Measurements from ENCODE around the gene GYPC.

The GYPC gene

DNA sequence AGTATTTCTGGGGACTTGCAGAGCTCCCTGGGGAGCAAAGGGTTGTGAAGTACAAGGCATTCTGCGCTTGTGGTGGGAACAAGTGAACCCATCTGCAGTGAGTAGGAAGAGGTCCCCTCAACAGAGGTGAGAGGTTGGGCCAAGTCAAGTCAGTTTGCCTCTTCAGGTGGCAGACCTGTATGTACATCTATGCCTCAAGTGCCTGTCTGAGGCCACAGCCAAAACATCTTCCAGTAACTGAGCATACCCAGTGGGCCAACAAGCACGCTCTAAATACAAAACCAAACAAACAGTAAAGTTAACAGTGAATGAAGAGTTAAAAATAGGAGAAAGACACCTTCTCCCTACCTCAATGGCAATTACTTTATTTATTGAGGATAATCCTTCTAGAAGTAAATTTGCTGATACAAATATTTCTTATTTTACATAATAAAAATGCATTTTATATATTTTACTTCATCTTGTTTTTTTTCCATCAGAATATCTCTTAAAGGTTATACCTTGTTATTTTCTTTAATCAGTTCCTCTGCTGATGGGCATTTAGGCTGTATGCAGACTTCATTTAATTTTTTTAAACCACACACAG, 2.5 kb downstream of the GYPC start:
- Histone ChIP-seq H3K9me3 (ENCODE audit: severe bottlenecking) (no peaks in the 10 kb centered on the region), H3K4me3 (ENCODE audit: severe bottlenecking) (no peak overlapping the region), H3K27ac (ENCODE audit: poor library complexity, severe bottlenecking) (no peak overlapping the region), H3K27me3 (ENCODE audit: insufficient read depth, poor library complexity, severe bottlenecking) (peaks cover 8% of the 10 kb centered on the region), H3K4me1 (ENCODE audit: insufficient read depth, poor library complexity, severe bottlenecking) (no peaks in the 10 kb centered on the region), H3K36me3 (ENCODE audit: low read depth) (no peaks in the 10 kb centered on the region)
- DNase-seq (ENCODE audit: low spot score) (no peak), ATAC-seq (ENCODE audit: low read depth) (no peak)
- TF ChIP-seq CTCF (IDR thresholded peaks at IDR 0.05; ENCODE audit: poor library complexity, severe bottlenecking) = no peak

GRCh38 chr2:126658905-126659561, 3.1 kb downstream of the GYPC start:
- ATAC-seq (ENCODE audit: low read depth) (no peak), DNase-seq (ENCODE audit: low spot score) (no peak)
- no peak overlapping the region for H3K4me3 ChIP-seq (ENCODE audit: severe bottlenecking)
- no peak for TF ChIP-seq CTCF (IDR thresholded peaks at IDR 0.05; ENCODE audit: poor library complexity, severe bottlenecking)
- H3K9me3 ChIP-seq (ENCODE audit: severe bottlenecking) = no peaks in the 10 kb centered on the region
- no peak overlapping the region for H3K27ac ChIP-seq (ENCODE audit: poor library complexity, severe bottlenecking)
- H3K4me1 ChIP-seq (ENCODE audit: insufficient read depth, poor library complexity, severe bottlenecking) = no peaks in the 10 kb centered on the region
- peaks cover 8% of the 10 kb centered on the region for H3K27me3 ChIP-seq (ENCODE audit: insufficient read depth, poor library complexity, severe bottlenecking)
- H3K36me3 ChIP-seq (ENCODE audit: low read depth) = no peaks in the 10 kb centered on the region

DNA sequence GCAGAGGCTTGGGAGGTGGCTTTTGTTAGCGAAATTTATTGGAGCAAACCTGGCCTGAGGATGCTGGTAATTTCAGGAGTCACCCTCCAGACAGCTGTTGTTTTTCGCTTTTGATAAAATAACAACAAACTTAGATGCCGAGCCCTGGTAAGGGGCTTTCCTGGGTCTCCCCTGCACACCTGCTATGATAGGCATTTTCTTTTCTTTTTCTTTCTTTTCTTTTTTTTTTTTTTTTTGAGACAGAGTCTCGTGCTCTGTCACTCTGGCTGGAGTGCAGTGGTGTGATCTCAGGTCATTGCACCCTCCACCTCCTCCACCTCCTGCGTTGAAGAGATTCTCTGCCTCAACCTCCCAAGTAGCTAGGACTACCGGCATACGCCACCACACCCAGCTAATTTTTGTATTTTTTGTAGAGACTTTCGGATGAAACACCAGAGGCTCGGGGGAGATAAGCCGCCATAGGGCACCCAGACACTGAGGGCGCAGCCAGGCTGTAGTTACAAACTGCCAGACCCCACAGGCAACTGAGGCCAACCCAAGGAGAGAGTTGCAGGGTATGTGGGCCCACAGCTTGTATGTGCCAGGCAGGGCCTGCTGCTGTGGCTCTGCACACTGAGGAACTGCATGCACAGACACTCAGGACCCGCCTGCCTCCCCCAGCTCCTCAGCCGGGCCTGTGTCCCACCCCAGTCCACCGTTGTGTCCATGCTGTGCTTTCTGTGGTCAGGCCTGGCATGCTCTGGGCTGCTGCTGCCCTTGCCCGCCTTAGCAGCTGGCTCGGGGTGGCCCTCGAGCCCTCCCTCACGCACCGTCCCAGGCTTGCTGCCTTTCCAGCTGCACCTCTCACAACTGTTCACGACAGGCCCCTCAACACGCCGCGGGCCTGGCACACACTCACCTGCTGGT, 3.9 kb downstream of the GYPC start:
- Histone ChIP-seq H3K9me3 (ENCODE audit: severe bottlenecking) (no peaks in the 10 kb centered on the region), H3K4me1 (ENCODE audit: insufficient read depth, poor library complexity, severe bottlenecking) (no peaks in the 10 kb centered on the region), H3K4me3 (ENCODE audit: severe bottlenecking) (no peak overlapping the region), H3K36me3 (ENCODE audit: low read depth) (no peaks in the 10 kb centered on the region), H3K27me3 (ENCODE audit: insufficient read depth, poor library complexity, severe bottlenecking) (peaks cover 8% of the 10 kb centered on the region), H3K27ac (ENCODE audit: poor library complexity, severe bottlenecking) (no peak overlapping the region)
- no peak for DNase-seq (ENCODE audit: low spot score)
- TF ChIP-seq CTCF (IDR thresholded peaks at IDR 0.05; ENCODE audit: poor library complexity, severe bottlenecking) = no peak
- ATAC-seq (ENCODE audit: low read depth) = no peak

DNA sequence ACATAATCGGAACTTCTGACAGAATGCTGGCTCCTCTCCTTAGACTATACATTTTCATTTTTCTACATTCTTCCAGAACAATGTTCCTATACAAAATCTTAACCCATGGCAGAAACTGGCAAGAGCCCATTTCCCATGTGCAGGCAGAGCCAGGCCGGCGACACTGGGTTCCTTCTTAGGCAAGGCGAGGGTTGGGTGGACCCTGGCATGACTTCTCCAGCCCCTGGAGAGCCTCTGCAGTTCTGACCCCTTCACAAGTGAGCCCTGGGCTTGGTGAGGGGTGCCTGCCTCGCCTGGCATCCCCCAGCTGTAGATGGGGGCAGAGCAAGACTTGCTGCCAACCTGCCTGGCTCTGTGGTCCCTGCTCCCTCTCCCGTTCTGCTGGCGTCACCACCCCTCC, 5.0 kb downstream of the GYPC start:
- DNase-seq (ENCODE audit: low spot score) (no peak), ATAC-seq (ENCODE audit: low read depth) (no peak)
- Histone ChIP-seq H3K9me3 (ENCODE audit: severe bottlenecking) (no peaks in the 10 kb centered on the region), H3K4me3 (ENCODE audit: severe bottlenecking) (no peak overlapping the region), H3K36me3 (ENCODE audit: low read depth) (no peaks in the 10 kb centered on the region), H3K4me1 (ENCODE audit: insufficient read depth, poor library complexity, severe bottlenecking) (no peaks in the 10 kb centered on the region), H3K27ac (ENCODE audit: poor library complexity, severe bottlenecking) (no peak overlapping the region), H3K27me3 (ENCODE audit: insufficient read depth, poor library complexity, severe bottlenecking) (peaks cover 8% of the 10 kb centered on the region)
- TF ChIP-seq CTCF (IDR thresholded peaks at IDR 0.05; ENCODE audit: poor library complexity, severe bottlenecking) = no peak

Measured in RWPE2 (cell line).